Measurements from ENCODE around the gene DYNLL1. TPM values are rescaled to one million over a fixed set of nuclear protein-coding genes. Genes with fewer than 3 reads are reported as not detected.
A peak's percentile ranks its signal among the peaks of the same experiment; 100 is the strongest.

DYNLL1 gene
- total RNA-seq, 1 experiment from 2014 or later: 618 TPM

GRCh38 chr12:120469450-120470149 is 26.3 kb upstream of the DYNLL1 start, which contains the start of gene SRSF9:
SRSF9 (minus strand) TSS chr12:120469748; CDS start chr12:120469609, 139 bp downstream.
- peaks cover 7% of the 10 kb centered on the region for H3K23me2 ChIP-seq (ENCODE audit: insufficient read length, low read depth, low read length, poor library complexity, severe bottlenecking)
- no peak within 1 kb of the TSS for H2BK120ac ChIP-seq (ENCODE audit: low read depth, low read length, poor library complexity, severe bottlenecking)
- H4K20me1 ChIP-seq (ENCODE audit: control insufficient read depth, insufficient read depth, insufficient read length): no peaks in the 10 kb centered on the region
- no peak within 1 kb of the TSS for H2BK12ac ChIP-seq (ENCODE audit: insufficient read length, low read depth, low read length)
- H3K4me2 ChIP-seq (ENCODE audit: insufficient read depth, insufficient read length, low read length): peak within 1 kb of the TSS; percentile 74
- H3K23ac ChIP-seq (ENCODE audit: insufficient read length, low read depth, low read length): no peak within 1 kb of the TSS
- WGBS (ENCODE audit: extremely low coverage, insufficient read length, low lambda C conversion rate): no CpG with 5 or more reads among the region's 88 CpGs
- H2BK15ac ChIP-seq (ENCODE audit: low read depth, low read length): no peak within 1 kb of the TSS
- no peak within 1 kb of the TSS for H3K27ac ChIP-seq (ENCODE audit: insufficient read length, low read depth, low read length)
- H3K18ac ChIP-seq (ENCODE audit: insufficient read length, low read depth, low read length): peak within 1 kb of the TSS; percentile 93
- no peaks in the 10 kb centered on the region for H3K27me3 ChIP-seq (ENCODE audit: insufficient read depth, low read length)
- H4K5ac ChIP-seq (ENCODE audit: insufficient read length, low read depth, low read length): no peak within 1 kb of the TSS
- no peak within 1 kb of the TSS for H4K91ac ChIP-seq (ENCODE audit: insufficient read length, low read depth, low read length)
- H2BK20ac ChIP-seq (ENCODE audit: low read depth, low read length, poor library complexity, severe bottlenecking): no peak within 1 kb of the TSS
- DNase-seq: peak; percentile 98
- peaks cover 24 to 31% of the 10 kb centered on the region in 2 experiments for H3K4me1 Mint-ChIP-seq
- peak within 1 kb of the TSS; percentile 90 for H3K9ac ChIP-seq (ENCODE audit: extremely low read depth, insufficient read length, low read length)
- no peak within 1 kb of the TSS for H3K56ac ChIP-seq (ENCODE audit: insufficient read length, low read depth, low read length)
- no peak within 1 kb of the TSS for H3T11ph ChIP-seq (ENCODE audit: low read length)
- H2AFZ ChIP-seq (ENCODE audit: low read length): no peak within 1 kb of the TSS
- H3K9me3 Mint-ChIP-seq: no peaks in the 10 kb centered on the region
- no peak within 1 kb of the TSS for H3K4ac ChIP-seq (ENCODE audit: low read depth, low read length)
- H2AK5ac ChIP-seq (ENCODE audit: insufficient read length, low read length): no peak within 1 kb of the TSS
- H3K79me2 ChIP-seq (ENCODE audit: insufficient read depth, low read length): peaks cover 11% of the 10 kb centered on the region; the same call in 1 of the 2 replicates
- H3K4me1 ChIP-seq (ENCODE audit: insufficient read depth, low read length): no peaks in the 10 kb centered on the region; the same call in 1 of the 2 replicates
- peak within 1 kb of the TSS; percentile 95 for H2BK5ac ChIP-seq (ENCODE audit: insufficient read length, low read length)
- H4K8ac ChIP-seq (replicated peaks; ENCODE audit: insufficient read length, low read depth, low read length): no peak within 1 kb of the TSS
- peak within 1 kb of the TSS; percentile 99 for H3K14ac ChIP-seq (ENCODE audit: insufficient read depth, low read length)
- H3K36me3 Mint-ChIP-seq (ENCODE audit: insufficient read depth in 1 of 3, low read depth in 3 of 3): peaks cover 19 to 33% (median 26%) of the 10 kb centered on the region in 3 experiments
- TF ChIP-seq CTCF (conservative IDR thresholded peaks at IDR 0.05): peak; percentile 91
- H3K27ac Mint-ChIP-seq: peak within 1 kb of the TSS; percentile 52 to 93 (median 66); a peak in 5 of 7 replicates
- H3K4me3 Mint-ChIP-seq: peak within 1 kb of the TSS; percentile 92 to 94
- no peaks in the 10 kb centered on the region for H3K9me3 ChIP-seq (ENCODE audit: control insufficient read depth, low read depth, low read length)
- H3K27me3 Mint-ChIP-seq (ENCODE audit: low read depth): no peaks in the 10 kb centered on the region
- H3K79me1 ChIP-seq (ENCODE audit: insufficient read depth, low read depth, low read length, poor library complexity, severe bottlenecking): peaks cover 3% of the 10 kb centered on the region
